CD14-positive monocyte (primary cell): ENCODE results near the gene SIGLEC12. TPM values are rescaled to one million over a fixed set of nuclear protein-coding genes. Genes with fewer than 3 reads are reported as not detected.

Experiments used
- DNase-seq, 3 donors: peaks; one replicate each; pipeline ENCODE4 v3.0.0-alpha.2; 2011 to 2022
- H2AFZ ChIP-seq: 2 replicates; pipeline ENCODE4 v1.6.0; 2012; ENCODE audit warnings: mild to moderate bottlenecking, low read depth, low read length, inconsistent platforms; ENCODE audit not compliant: insufficient read depth, poor library complexity, severe bottlenecking
- H3K27ac ChIP-seq, 2 donors: 1 replicate in 1 of 2; 2 replicates in 1 of 2; pipeline ENCODE4 v1.5.1; 2012 to 2013; ENCODE audit warnings: low read length in 2 of 2, control low read depth in 1 of 2, inconsistent platforms in 1 of 2, low read depth in 1 of 2, mild to moderate bottlenecking in 1 of 2
- H3K27me3 ChIP-seq, 2 donors: one replicate each; pipeline versions ENCODE4 v1.6.0 to v1.6.1; 2011 to 2013; ENCODE audit warnings: low read length in 2 of 2; ENCODE audit not compliant: control insufficient read depth in 2 of 2, insufficient read depth in 2 of 2
- H3K36me3 ChIP-seq, 2 donors: replicated peaks in 1 of 2; 1 replicate in 1 of 2; 2 replicates in 1 of 2; pipeline versions ENCODE4 v1.5.1 to v1.6.1; 2012 to 2013; ENCODE audit warnings: low read length in 2 of 2, control low read depth in 1 of 2, inconsistent platforms in 1 of 2, mild to moderate bottlenecking in 1 of 2; ENCODE audit not compliant: insufficient read depth in 2 of 2, control insufficient read depth in 1 of 2
- H3K4me1 ChIP-seq, 2 donors: 1 replicate in 1 of 2; 2 replicates in 1 of 2; pipeline versions ENCODE4 v1.5.1 to v1.6.1; 2012 to 2013; ENCODE audit warnings: low read length in 2 of 2, control low read depth in 1 of 2, inconsistent platforms in 1 of 2, mild to moderate bottlenecking in 1 of 2, moderate library complexity in 1 of 2; ENCODE audit not compliant: insufficient read depth in 2 of 2, control insufficient read depth in 1 of 2
- H3K4me2 ChIP-seq: replicated peaks from 2 replicates; pipeline ENCODE3; 2012; ENCODE audit warnings: low read length, moderate library complexity, mild to moderate bottlenecking; ENCODE audit not compliant: poor library complexity, severe bottlenecking; ENCODE audit errors: extremely low read depth
- H3K4me3 ChIP-seq, 3 experiments: fragments of 200-600 bp in 1 of 3; sonication (generic) in 1 of 3; replicated peaks in 1 of 3; 1 replicate in 2 of 3; 2 replicates in 1 of 3; pipeline ENCODE4 v1.5.1; 2011 to 2013; ENCODE audit warnings: low read length in 3 of 3, mild to moderate bottlenecking in 3 of 3, control low read depth in 2 of 3, low read depth in 2 of 3, inconsistent platforms in 1 of 3, moderate library complexity in 1 of 3
- H3K79me2 ChIP-seq: 2 replicates; pipeline ENCODE4 v1.6.0; 2012; ENCODE audit warnings: mild to moderate bottlenecking, control low read depth, inconsistent platforms, low read length, moderate library complexity; ENCODE audit not compliant: insufficient read depth
- H3K9ac ChIP-seq: 2 replicates; pipeline ENCODE4 v1.6.0; 2017; ENCODE audit warnings: low read length, mild to moderate bottlenecking; ENCODE audit not compliant: insufficient read depth, poor library complexity, severe bottlenecking
- H3K9me3 ChIP-seq, 2 donors: replicated peaks in 1 of 2; 1 replicate in 1 of 2; 2 replicates in 1 of 2; pipeline versions ENCODE4 v1.5.1 to v1.6.1; 2012 to 2013; ENCODE audit warnings: low read length in 2 of 2, control low read depth in 1 of 2; ENCODE audit not compliant: control insufficient read depth in 1 of 2, insufficient read depth in 1 of 2
- H4K20me1 ChIP-seq: 2 replicates; pipeline ENCODE4 v1.6.0; 2012; ENCODE audit warnings: mild to moderate bottlenecking, low read length, control low read depth, moderate library complexity; ENCODE audit not compliant: insufficient read depth
- H3K27ac Mint-ChIP-seq, 7 donors: one replicate each; pipeline ENCODE4 v1.8.0; 2020; ENCODE audit warnings: mild to moderate bottlenecking in 7 of 7, mixed read lengths in 7 of 7, moderate library complexity in 6 of 7, inconsistent platforms in 2 of 7
- H3K27me3 Mint-ChIP-seq, 3 donors: one replicate each; pipeline ENCODE4 v1.8.0; 2021 to 2022; ENCODE audit warnings: low read depth in 3 of 3, mild to moderate bottlenecking in 3 of 3, mixed read lengths in 3 of 3, moderate library complexity in 3 of 3, inconsistent platforms in 1 of 3
- H3K36me3 Mint-ChIP-seq, 2 donors: one replicate each; pipeline ENCODE4 v1.8.0; 2020; ENCODE audit warnings: mixed read lengths in 2 of 2, inconsistent platforms in 1 of 2, mild to moderate bottlenecking in 1 of 2
- H3K4me1 Mint-ChIP-seq: one replicate; pipeline ENCODE4 v1.8.0; 2020; ENCODE audit warnings: mild to moderate bottlenecking, mixed read lengths
- H3K4me3 Mint-ChIP-seq, 2 donors: one replicate each; pipeline ENCODE4 v1.8.0; 2020; ENCODE audit warnings: mild to moderate bottlenecking in 2 of 2, mixed read lengths in 2 of 2, moderate library complexity in 1 of 2
- H3K9me3 Mint-ChIP-seq, 7 donors: one replicate each; pipeline ENCODE4 v1.8.0; 2020 to 2022; ENCODE audit warnings: mixed read lengths in 7 of 7, mild to moderate bottlenecking in 6 of 7, moderate library complexity in 6 of 7, inconsistent platforms in 2 of 7
- CTCF ChIP-seq: fragments of 200-600 bp; IDR thresholded peaks from one replicate; pipeline ENCODE4 v1.8.0; 2022; ENCODE audit warnings: antibody characterized with exemption, mild to moderate bottlenecking
- WGBS: methylation state at CpG from one replicate; pipeline ENCODE4 v1.1.5; 2013; ENCODE audit warnings: missing lambda C conversion rate; ENCODE audit not compliant: insufficient coverage; 5-methylcytosine and 5-hydroxymethylcytosine counted together
- intact Hi-C, 2 donors: fragments of 100-400 bp; cut with micrococcal nuclease; formaldehyde crosslinking; loops; one replicate each; pipeline versions ENCODE4 v1.15.0 to v1.15.1; 2023
- polyA plus RNA-seq, 3 donors: library from polyadenylated mRNA; depleted of rRNA in 1 of 3; unstranded in 2 of 3; stranded (reverse) in 1 of 3; fragments of 300-500 nt in 2 of 3; fragments of >200 nt in 1 of 3; fragmentation: Illumina TruSeq in 2 of 3; gene quantifications; 1 replicate in 2 of 3; 2 replicates in 1 of 3; pipeline ENCODE4 v1.2.3, GENCODE V29; 2012 to 2021

The SIGLEC12 gene
- polyA plus RNA-seq, 3 donors, result 0.24 to 1.8 (median 1.3) TPM

- Histone ChIP-seq H3K4me2 (no peak overlapping the region), H3K79me2 (no peaks in the 10 kb centered on the region), H3K9me3 (no peaks in the 10 kb centered on the region), H3K9ac (no peak overlapping the region), H3K4me1 (no peaks in the 10 kb centered on the region), H3K36me3 (no peaks in the 10 kb centered on the region), H3K27me3 (peaks cover 0 to 5% of the 10 kb centered on the region in 2 donors), H3K4me3 (no peak overlapping the region), H4K20me1 (no peaks in the 10 kb centered on the region), H2AFZ (no peak overlapping the region), H3K27ac (no peak overlapping the region)
- Mint-ChIP-seq H3K27ac (no peak overlapping the region), H3K27me3 (peaks cover 15 to 22% (median 21%) of the 10 kb centered on the region in 3 donors), H3K36me3 (peaks cover under 1 to 7% of the 10 kb centered on the region in 2 donors), H3K4me1 (peaks cover 2% of the 10 kb centered on the region), H3K9me3 (peaks cover 0 to 6% (median 0%) of the 10 kb centered on the region in 7 donors), H3K4me3 (no peak overlapping the region)
- no peak for TF ChIP-seq CTCF
- WGBS, result 83% methylated on average over 5 of the region's 5 CpGs
- no peak for DNase-seq
- intact Hi-C loops, result no loop called here
These were observed 15.5 kb downstream of the SIGLEC12 start for GRCh38 chr19:51485960-51486660.

GRCh38 chr19:51480590-51480989, 21.0 kb downstream of the SIGLEC12 start:
- no peak overlapping the region for H3K4me3 Mint-ChIP-seq
- WGBS, result 42% methylated on average over 8 of the region's 8 CpGs
- H4K20me1 ChIP-seq, result no peaks in the 10 kb centered on the region
- peaks cover 35 to 45% (median 35%) of the 10 kb centered on the region in 3 donors for H3K27me3 Mint-ChIP-seq
- no peaks in the 10 kb centered on the region for H3K79me2 ChIP-seq
- no peak for TF ChIP-seq CTCF
- no peak overlapping the region for H3K4me3 ChIP-seq
- H3K36me3 Mint-ChIP-seq, result peaks cover 0 to 3% of the 10 kb centered on the region in 2 donors
- no peak overlapping the region for H3K4me2 ChIP-seq
- peaks cover 3 to 5% (median 5%) of the 10 kb centered on the region in 7 donors for H3K9me3 Mint-ChIP-seq
- H3K4me1 ChIP-seq, result no peaks in the 10 kb centered on the region
- intact Hi-C loops, result no loop called here
- no peaks in the 10 kb centered on the region for H3K36me3 ChIP-seq
- H3K9ac ChIP-seq, result no peak overlapping the region
- no peaks in the 10 kb centered on the region for H3K4me1 Mint-ChIP-seq
- no peak overlapping the region for H3K27ac ChIP-seq
- no peak overlapping the region for H2AFZ ChIP-seq
- no peak overlapping the region for H3K27ac Mint-ChIP-seq
- H3K9me3 ChIP-seq, result peaks cover 0 to 2% of the 10 kb centered on the region in 2 donors
- DNase-seq, result no peak
- peaks cover 0 to 12% of the 10 kb centered on the region in 2 donors for H3K27me3 ChIP-seq
